Liver (tissue), 3 donors: Measurements from ENCODE around the gene PLEKHA8.

Experiments used
- CTCF ChIP-seq: fragments of 150-350 bp; IDR thresholded peaks from 2 replicates; pipeline ENCODE4 v1.5.1; 2017; ENCODE audit warnings: improper control_type of control experiment, low read depth, low read length; ENCODE audit not compliant: missing input control
- GABPA ChIP-seq, 2 donors: IDR thresholded peaks in 1 of 2; conservative IDR thresholded peaks in 1 of 2; 2 replicates each; pipeline ENCODE4 v1.6.1; 2016; ENCODE audit warnings: antibody characterized with exemption in 2 of 2, mild to moderate bottlenecking in 1 of 2, moderate library complexity in 1 of 2
- HNF4A ChIP-seq, 2 donors: conservative IDR thresholded peaks; 2 replicates each; pipeline ENCODE4 v1.6.1; 2016; ENCODE audit warnings: antibody characterized with exemption in 2 of 2, mild to moderate bottlenecking in 2 of 2
- RAD21 ChIP-seq, 2 donors: IDR thresholded peaks; 2 replicates each; pipeline ENCODE4 v1.6.1; 2016; ENCODE audit warnings: antibody characterized with exemption in 2 of 2, mild to moderate bottlenecking in 2 of 2
- SP1 ChIP-seq: IDR thresholded peaks from 2 replicates; pipeline ENCODE4 v1.6.1; 2018; ENCODE audit warnings: antibody characterized with exemption, mild to moderate bottlenecking
- YY1 ChIP-seq: IDR thresholded peaks from 2 replicates; pipeline ENCODE4 v1.6.1; 2016; ENCODE audit warnings: antibody characterized with exemption, mild to moderate bottlenecking
- ZBTB33 ChIP-seq: IDR thresholded peaks from 2 replicates; pipeline ENCODE4 v1.6.1; 2016; ENCODE audit warnings: antibody characterized with exemption
- donor health status: healthy.
- donor health status: healthy.

- TF ChIP-seq CTCF (no peak), YY1 (no peak), HNF4A (conservative IDR thresholded peaks at IDR 0.05) (no peak), GABPA (IDR thresholded peaks at IDR 0.05 in 1 of 2, conservative IDR thresholded peaks at IDR 0.05 in 1 of 2) (no peak), ZBTB33 (no peak), SP1 (no peak), RAD21 (IDR thresholded peaks at IDR 0.05) (no peak)
Measured at GRCh38 chr7:29993140-29993539, 35.1 kb upstream of the PLEKHA8 start.
